Chondrocyte (in vitro differentiated cells): ENCODE data around the gene SLC39A2. TPM values are rescaled to one million over a fixed set of nuclear protein-coding genes. Genes with fewer than 3 reads are reported as not detected.

Source experiments
- DNase-seq: peaks from one replicate; pipeline ENCODE4 v3.0.0; 2021; ENCODE audit warnings: mixed read lengths, low spot score
- H3K27ac Mint-ChIP-seq: one replicate; pipeline ENCODE4 v1.8.0; 2021; ENCODE audit warnings: mild to moderate bottlenecking, moderate library complexity, mixed read lengths; ENCODE audit not compliant: unreplicated experiment
- H3K27me3 Mint-ChIP-seq: 2 replicates; pipeline ENCODE4 v1.8.0; 2021; ENCODE audit warnings: low read depth, mixed read lengths
- H3K36me3 Mint-ChIP-seq: 2 replicates; pipeline ENCODE4 v1.8.0; 2021; ENCODE audit warnings: low read depth, mixed read lengths
- H3K4me1 Mint-ChIP-seq: 2 replicates; pipeline ENCODE4 v1.8.0; 2021; ENCODE audit warnings: low read depth, mild to moderate bottlenecking, mixed read lengths
- H3K4me3 Mint-ChIP-seq: one replicate; pipeline ENCODE4 v1.8.0; 2021; ENCODE audit warnings: mild to moderate bottlenecking, moderate library complexity, mixed read lengths; ENCODE audit not compliant: unreplicated experiment
- H3K9me3 Mint-ChIP-seq: 2 replicates; pipeline ENCODE4 v1.8.0; 2021; ENCODE audit warnings: low read depth, mixed read lengths
- total RNA-seq: library from RNA; stranded (reverse); gene quantifications from 3 replicates; pipeline ENCODE4 v1.2.1, GENCODE V29; 2021
- TF ChIP-seq, protein P1 (sequence below): fragments of 200-600 bp; sonication (generic); IDR thresholded peaks from 2 replicates; pipeline ENCODE4 v1.5.0; 2021; ENCODE audit warnings: antibody characterized with exemption, mild to moderate bottlenecking, moderate library complexity

The SLC39A2 gene
- total RNA-seq, 1 donor from 2014 or later = not detected

GRCh38 chr14:21023174-21023573, 24.1 kb downstream of the SLC39A2 start:
- DNase-seq = no peak
- Mint-ChIP-seq H3K36me3 (no peaks in the 10 kb centered on the region), H3K9me3 (no peaks in the 10 kb centered on the region), H3K27me3 (peaks cover 10% of the 10 kb centered on the region), H3K4me3 (no peak overlapping the region), H3K27ac (no peak overlapping the region), H3K4me1 (peaks cover 10% of the 10 kb centered on the region)
- TF ChIP-seq, protein P1, sequence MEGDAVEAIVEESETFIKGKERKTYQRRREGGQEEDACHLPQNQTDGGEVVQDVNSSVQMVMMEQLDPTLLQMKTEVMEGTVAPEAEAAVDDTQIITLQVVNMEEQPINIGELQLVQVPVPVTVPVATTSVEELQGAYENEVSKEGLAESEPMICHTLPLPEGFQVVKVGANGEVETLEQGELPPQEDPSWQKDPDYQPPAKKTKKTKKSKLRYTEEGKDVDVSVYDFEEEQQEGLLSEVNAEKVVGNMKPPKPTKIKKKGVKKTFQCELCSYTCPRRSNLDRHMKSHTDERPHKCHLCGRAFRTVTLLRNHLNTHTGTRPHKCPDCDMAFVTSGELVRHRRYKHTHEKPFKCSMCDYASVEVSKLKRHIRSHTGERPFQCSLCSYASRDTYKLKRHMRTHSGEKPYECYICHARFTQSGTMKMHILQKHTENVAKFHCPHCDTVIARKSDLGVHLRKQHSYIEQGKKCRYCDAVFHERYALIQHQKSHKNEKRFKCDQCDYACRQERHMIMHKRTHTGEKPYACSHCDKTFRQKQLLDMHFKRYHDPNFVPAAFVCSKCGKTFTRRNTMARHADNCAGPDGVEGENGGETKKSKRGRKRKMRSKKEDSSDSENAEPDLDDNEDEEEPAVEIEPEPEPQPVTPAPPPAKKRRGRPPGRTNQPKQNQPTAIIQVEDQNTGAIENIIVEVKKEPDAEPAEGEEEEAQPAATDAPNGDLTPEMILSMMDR = no peak

- Mint-ChIP-seq H3K9me3 (no peaks in the 10 kb centered on the region), H3K27me3 (peaks cover 10% of the 10 kb centered on the region)
Observed at GRCh38 chr14:21023817-21024584, 24.9 kb downstream of the SLC39A2 start.

DNA sequence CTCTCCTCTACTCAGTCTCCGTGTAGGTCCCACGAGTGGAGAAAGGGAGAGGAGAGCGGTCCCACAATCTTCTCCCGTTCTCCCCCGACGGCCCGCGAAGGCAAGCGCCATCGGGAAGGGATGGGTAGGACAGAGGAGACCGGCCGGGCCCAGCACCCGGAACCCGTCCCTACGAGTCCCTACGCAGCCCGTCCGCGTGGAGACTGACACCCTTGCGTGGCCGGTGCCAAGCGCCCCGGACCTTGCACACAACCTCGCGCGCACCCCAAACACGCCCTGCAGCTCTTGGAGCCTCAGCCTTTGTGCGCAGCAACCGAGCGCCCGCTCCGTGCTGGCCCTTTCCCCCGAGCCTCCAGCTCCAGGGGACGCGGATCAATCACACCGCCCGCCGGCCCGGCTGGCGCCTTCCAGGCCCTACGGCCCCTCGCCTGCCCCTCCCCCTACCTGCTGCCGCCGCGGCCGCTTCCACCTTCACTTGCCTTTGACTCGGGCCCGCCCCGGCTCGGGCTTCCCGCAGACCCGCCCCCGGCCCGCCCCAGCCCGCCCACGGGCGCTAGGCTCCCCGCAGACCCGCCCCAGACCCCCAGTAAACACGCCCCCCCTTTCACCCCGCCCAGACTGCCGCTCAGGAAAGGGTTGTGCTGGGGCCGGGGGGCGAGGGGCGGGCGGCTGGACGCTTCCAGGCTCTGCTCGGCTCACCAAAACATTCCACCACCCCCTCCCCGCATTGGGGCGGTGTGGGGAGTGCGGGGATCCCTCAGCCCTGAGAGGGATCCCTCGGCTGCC, 25.7 kb downstream of the SLC39A2 start, which contains the start of gene NDRG2:
NDRG2 (minus strand) TSS at position 477 of the 786 bp plus-strand sequence. CDS start 1,746 bp downstream, outside the sequence.
- H3K9me3 Mint-ChIP-seq = no peaks in the 10 kb centered on the region
- peaks cover 10% of the 10 kb centered on the region for H3K4me1 Mint-ChIP-seq
- no peak within 1 kb of the TSS for H3K27ac Mint-ChIP-seq
- no peak for DNase-seq
- no peaks in the 10 kb centered on the region for H3K36me3 Mint-ChIP-seq
- peaks cover 10% of the 10 kb centered on the region for H3K27me3 Mint-ChIP-seq
- peak within 1 kb of the TSS; percentile 80 for H3K4me3 Mint-ChIP-seq
- TF ChIP-seq, protein P1 = no peak

More at GRCh38 chr14:21023817-21024584, 24.9 kb downstream of the SLC39A2 start:
- TF ChIP-seq, protein P1 = no peak
- peaks cover 10% of the 10 kb centered on the region for H3K4me1 Mint-ChIP-seq
- no peaks in the 10 kb centered on the region for H3K36me3 Mint-ChIP-seq
- no peak overlapping the region for H3K27ac Mint-ChIP-seq
- H3K4me3 Mint-ChIP-seq = peak overlapping the region; percentile 66
- no peak for DNase-seq

GRCh38 chr14:21025371-21026273, 26.5 kb downstream of the SLC39A2 start:
- H3K9me3 Mint-ChIP-seq = no peaks in the 10 kb centered on the region
- H3K4me1 Mint-ChIP-seq = peaks cover 10% of the 10 kb centered on the region
- H3K27me3 Mint-ChIP-seq = peaks cover 12% of the 10 kb centered on the region
- TF ChIP-seq, protein P1 = no peak
- DNase-seq = no peak
- no peak overlapping the region for H3K27ac Mint-ChIP-seq
- peak overlapping the region; percentile 80 for H3K4me3 Mint-ChIP-seq
- no peaks in the 10 kb centered on the region for H3K36me3 Mint-ChIP-seq
